Esophagus mucosa (tissue), 1 donor: ENCODE results near the gene STX4. TPM values are rescaled to one million over a fixed set of nuclear protein-coding genes. Genes with fewer than 3 reads are reported as not detected.

ENCODE experiments used
- ATAC-seq: fragments of 200-7000 bp; cut with Tn5 transposase; one replicate; pipeline ENCODE4 v1.9.1; 2020
- total RNA-seq: library from RNA; stranded (reverse); gene quantifications from one replicate; pipeline ENCODE4 v1.2.4, GENCODE V29; 2023
- donor health status: DM: yes; HTN: yes; CAD: no.

The STX4 gene
- total RNA-seq, 1 donor from 2014 or later: 42.8 TPM

- ATAC-seq: peak; percentile 39
Measured at GRCh38 chr16:31071861-31072260, 38.5 kb downstream of the STX4 start.

DNA sequence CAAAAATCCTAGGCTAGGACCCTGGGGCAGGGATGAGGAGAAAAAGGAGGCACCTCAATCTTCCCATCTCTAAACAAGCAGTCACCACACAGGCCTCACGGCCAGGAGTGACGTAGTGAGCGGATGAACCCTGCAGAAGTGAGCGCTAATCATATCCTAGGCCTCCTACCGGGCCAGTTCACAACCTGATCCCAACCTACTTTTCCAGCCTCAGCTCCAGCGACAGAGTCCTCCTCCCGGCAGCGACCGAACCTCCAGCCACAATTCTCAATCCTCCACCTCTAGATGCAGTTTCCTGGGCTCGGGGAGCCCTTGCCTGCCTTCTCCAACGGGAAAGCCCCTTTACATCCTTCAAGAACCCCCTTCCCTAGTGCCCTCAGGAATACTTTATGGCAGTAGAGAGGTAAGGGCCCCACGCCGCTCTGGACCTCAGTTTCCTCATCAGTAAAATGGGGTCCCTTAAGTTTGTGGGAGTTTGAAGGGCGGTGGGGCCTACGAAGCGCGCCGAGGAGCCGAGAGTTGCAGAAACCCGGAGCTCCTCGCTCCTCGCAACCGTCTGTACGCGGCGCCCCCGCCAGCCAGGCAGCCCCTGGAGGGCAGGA lies 39.3 kb downstream of the STX4 start:
- ATAC-seq: no peak

GRCh38 chr16:31073142-31073969 lies 40.0 kb downstream of the STX4 start:
- ATAC-seq: peak; percentile 79

GRCh38 chr16:31073970-31074813 lies 40.8 kb downstream of the STX4 start, which contains the start of the genes ZNF646 and ZNF668:
Gene ZNF646, plus strand, starts transcription at chr16:31074422. Its CDS starts 1,903 bp downstream, at chr16:31076325.
Gene ZNF668, minus strand, starts transcription at chr16:31074240. Its CDS starts 9,781 bp downstream, at chr16:31064459.
- ATAC-seq: peak; percentile 92

DNA sequence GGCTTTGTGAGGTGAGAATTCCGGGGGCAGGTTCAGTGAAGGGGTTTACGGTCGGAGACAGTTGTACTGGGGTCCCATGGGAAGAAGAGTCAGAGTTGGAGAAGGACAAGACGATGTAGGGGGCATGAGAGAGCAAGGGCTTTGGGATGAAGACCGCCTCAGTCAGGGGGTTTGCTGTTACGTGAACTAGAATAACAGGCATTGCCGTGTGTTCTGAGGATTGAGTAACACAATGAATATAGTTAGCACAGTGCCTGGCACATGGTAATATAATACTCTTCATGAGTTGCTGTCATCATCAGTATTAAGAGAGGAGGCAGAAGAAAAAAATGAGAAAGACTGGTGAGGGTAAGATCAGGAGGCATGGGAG lies 41.4 kb downstream of the STX4 start:
- no peak for ATAC-seq

DNA sequence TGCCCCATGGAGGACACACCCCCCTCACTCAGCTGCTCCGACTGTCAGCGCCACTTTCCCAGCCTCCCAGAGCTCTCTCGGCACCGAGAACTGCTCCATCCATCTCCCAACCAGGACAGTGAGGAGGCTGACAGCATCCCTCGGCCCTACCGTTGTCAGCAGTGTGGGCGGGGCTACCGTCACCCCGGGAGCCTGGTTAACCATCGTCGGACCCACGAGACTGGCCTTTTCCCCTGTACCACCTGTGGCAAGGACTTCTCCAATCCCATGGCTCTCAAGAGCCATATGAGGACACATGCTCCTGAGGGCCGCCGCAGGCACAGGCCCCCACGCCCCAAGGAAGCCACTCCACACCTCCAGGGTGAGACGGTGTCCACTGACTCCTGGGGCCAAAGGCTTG lies 43.0 kb downstream of the STX4 start:
- ATAC-seq: no peak

DNA sequence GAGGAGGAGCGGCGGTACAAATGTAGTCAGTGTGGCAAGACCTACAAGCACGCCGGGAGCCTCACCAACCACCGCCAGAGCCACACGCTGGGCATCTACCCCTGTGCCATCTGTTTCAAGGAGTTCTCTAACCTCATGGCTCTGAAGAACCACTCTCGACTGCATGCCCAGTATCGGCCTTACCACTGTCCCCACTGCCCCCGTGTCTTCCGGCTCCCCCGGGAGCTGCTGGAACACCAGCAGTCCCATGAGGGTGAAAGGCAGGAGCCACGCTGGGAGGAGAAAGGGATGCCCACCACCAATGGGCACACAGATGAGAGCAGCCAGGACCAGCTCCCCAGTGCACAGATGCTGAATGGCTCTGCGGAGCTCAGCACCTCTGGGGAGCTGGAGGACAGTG lies 43.7 kb downstream of the STX4 start:
- ATAC-seq: no peak

- no peak for ATAC-seq
Measured at GRCh38 chr16:31077592-31078396, 44.4 kb downstream of the STX4 start.

DNA sequence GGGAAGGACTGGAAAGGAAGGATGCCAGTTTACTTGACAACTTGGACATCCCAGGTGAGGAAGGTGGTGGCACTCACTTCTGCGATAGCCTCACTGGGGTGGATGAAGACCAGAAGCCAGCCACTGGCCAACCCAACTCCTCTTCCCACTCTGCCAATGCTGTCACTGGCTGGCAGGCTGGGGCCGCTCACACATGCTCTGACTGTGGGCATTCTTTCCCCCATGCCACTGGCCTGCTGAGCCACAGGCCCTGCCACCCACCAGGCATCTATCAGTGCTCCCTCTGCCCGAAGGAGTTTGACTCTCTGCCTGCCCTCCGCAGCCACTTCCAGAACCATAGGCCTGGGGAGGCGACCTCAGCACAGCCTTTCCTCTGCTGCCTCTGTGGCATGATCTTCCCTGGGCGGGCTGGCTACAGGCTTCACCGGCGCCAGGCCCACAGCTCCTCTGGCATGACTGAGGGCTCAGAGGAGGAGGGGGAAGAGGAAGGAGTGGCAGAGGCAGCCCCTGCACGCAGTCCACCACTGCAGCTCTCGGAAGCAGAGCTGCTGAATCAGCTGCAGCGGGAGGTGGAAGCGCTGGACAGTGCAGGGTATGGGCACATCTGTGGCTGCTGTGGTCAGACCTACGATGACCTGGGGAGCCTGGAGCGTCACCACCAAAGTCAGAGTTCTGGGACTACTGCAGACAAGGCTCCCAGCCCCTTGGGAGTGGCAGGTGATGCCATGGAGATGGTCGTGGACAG lies 45.4 kb downstream of the STX4 start:
- ATAC-seq: no peak

DNA sequence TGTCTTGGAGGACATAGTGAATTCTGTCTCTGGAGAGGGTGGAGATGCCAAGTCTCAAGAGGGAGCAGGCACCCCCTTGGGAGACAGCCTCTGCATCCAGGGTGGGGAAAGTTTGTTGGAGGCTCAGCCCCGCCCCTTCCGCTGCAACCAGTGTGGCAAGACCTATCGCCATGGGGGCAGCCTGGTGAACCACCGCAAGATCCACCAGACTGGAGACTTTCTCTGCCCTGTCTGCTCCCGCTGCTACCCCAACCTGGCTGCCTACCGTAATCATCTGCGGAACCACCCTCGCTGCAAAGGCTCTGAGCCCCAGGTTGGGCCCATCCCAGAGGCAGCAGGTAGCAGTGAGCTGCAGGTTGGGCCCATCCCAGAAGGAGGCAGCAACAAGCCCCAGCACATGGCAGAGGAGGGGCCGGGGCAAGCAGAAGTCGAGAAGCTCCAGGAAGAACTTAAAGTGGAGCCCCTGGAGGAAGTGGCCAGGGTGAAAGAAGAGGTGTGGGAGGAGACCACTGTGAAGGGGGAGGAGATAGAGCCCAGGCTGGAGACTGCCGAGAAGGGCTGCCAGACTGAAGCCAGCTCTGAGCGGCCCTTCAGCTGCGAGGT lies 46.1 kb downstream of the STX4 start:
- no peak for ATAC-seq

GRCh38 chr16:31080035-31080629 lies 46.8 kb downstream of the STX4 start:
- no peak for ATAC-seq

DNA sequence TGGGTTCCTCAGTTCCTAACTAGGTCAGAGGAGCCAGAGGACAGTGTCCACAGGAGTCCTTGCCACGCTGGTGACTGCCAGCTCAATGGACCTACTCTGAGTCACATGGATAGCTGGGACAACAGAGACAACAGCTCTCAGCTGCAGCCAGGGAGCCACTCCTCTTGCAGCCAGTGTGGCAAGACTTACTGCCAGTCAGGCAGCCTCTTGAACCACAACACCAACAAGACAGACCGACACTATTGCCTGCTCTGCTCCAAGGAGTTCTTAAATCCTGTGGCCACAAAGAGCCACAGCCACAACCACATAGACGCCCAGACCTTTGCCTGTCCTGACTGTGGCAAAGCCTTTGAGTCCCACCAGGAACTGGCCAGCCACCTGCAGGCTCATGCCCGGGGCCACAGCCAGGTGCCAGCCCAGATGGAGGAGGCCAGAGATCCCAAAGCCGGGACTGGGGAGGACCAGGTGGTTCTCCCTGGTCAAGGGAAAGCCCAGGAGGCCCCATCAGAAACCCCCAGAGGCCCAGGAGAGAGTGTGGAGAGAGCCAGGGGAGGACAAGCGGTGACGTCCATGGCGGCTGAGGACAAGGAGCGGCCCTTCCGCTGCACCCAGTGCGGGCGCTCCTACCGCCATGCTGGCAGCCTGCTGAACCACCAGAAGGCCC lies 47.5 kb downstream of the STX4 start:
- no peak for ATAC-seq

- ATAC-seq: no peak
Measured at GRCh38 chr16:31081428-31082351, 48.3 kb downstream of the STX4 start.

DNA sequence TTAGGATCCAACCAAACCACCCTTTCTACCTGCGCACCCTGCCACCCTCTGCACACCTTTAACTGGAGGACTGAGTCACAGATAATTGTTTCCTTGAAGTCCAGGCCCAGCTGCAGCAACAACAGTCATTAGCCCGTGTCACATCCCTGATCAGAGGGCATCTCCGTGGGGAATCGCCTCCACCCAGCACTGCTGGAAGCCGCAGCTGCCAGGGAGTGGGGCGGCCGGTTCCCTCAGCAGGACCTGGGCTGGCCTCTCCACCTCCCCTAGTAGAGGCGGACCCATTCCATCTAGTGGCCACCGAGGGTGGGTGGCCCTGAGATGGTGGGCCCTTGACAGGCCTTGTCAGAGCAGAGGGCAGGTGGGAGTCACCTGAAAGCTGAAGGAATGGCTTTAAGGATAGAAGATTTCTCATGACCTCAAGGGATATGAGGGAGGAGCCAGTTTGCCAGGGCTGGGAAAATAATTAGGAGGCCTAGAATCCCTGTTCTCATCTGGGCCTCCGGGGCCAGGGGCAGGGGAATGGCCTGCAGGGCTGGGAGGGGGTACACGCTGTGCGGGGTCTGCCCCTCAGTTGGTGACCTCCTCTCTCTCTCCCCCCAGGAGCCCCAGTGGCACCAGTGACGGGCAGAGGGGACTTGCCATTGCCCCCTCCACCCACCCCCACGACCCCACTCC lies 49.1 kb downstream of the STX4 start:
- peak; percentile 17 for ATAC-seq

DNA sequence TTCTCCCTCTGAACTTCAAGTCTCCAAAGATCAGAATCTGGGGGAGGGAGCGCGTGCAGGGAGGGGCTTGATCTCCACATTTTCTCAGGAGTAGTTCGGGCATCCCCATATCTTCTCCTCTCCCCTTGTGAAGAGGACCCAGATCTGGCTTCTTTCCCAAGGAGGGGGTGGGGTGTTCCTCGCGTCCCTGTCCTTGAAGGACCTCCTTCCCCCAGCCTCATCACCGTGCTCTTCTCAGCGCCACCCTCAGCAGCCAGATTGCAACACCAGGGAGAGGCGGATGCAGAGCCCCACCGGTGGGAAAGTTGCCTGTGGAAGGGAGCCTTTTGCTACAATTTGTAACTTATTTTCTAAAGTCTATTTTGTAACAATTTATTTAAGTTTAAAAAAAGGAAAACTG lies 49.7 kb downstream of the STX4 start:
- no peak for ATAC-seq

DNA sequence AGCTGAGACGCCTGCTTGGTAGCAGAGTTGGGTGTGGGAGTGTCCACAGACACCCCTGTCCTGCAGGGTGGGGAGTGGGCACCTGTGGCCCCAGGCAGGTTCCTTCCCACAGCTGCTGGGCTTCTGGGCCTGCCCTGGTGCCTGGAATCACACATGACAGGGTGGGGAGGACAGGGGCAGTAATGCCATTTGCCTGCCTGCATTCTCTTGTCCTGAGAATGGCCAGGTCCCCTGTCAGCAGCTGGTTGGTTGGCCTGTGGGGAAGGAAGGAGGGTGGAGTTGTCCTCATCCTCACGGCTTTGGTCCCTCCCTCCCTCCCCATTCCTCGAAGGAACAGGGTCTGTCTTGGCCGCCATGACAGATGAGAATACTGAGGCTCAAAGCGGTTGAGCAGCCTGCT lies 50.2 kb downstream of the STX4 start:
- no peak for ATAC-seq

DNA sequence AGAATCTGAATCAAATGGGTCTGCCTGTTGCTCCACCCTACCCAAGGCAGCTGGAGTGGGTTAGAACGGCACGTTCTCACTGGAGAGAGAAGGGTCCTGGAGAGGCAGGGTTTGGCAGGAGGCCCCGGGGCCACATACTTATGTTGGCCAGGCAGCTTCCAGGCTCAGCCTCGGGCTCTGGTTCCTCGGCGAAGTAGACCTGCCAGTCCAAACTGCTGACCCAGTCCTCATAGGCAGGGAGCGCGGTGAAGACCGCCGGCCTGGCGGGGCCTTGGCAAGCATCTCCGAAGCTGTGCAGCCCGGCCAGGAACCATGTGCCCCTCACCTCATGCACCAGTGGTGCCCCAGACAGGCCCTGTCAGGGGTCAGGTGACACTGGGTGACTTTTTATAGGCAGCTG lies 50.6 kb downstream of the STX4 start:
- no peak for ATAC-seq

DNA sequence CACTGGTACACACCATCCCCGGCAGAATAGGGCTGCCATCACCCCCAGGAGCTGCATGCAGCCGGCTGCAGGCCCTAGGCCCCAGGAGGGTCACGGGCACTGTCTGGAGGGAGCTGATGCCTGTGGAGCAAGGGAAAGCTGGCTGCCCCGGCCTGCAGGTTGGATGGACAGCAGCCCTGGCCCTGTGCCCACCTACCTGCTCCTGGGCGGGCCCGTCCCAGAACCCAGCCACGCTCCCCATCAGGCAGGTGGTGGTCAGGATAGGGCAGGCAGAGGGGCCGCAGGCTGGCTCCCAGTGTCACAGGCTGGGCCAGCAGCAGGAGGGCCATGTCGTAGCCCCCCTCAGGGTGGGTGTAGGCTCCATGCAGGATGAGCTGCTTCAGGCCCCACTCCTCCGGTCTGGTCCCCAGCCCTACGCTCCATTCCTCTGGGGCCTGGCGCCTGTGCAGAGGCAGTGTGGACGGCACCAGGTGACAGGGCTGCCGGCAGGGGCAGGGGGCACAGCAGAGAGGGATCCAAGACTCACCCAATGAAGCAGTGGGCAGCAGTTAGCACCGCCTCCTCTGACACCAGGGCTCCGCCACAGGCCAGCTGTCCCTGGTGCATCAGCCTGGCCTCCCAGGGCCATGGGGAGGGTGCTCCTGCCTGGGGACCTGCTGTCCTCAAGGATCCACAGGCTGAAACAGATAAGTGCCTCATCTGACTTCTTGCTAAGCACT lies 51.4 kb downstream of the STX4 start:
- no peak for ATAC-seq
